Type B pancreatic cell (in vitro differentiated cells): ENCODE data around the gene ESR2. TPM values are rescaled to one million over a fixed set of nuclear protein-coding genes. Genes with fewer than 3 reads are reported as not detected.
A peak's percentile ranks its signal among the peaks of the same experiment; 100 is the strongest.

Experiments
- DNase-seq: peaks from one replicate; pipeline ENCODE4 v3.0.0; 2021; ENCODE audit warnings: mixed read lengths; ENCODE audit not compliant: unreplicated experiment; ENCODE audit errors: extremely low spot score
- H3K27ac Mint-ChIP-seq: 2 replicates; pipeline ENCODE4 v1.8.0; 2021; ENCODE audit warnings: mild to moderate bottlenecking, mixed read lengths
- H3K27me3 Mint-ChIP-seq: 2 replicates; pipeline ENCODE4 v1.8.0; 2021; ENCODE audit warnings: mixed read lengths
- H3K36me3 Mint-ChIP-seq: 2 replicates; pipeline ENCODE4 v1.8.0; 2021; ENCODE audit warnings: mixed read lengths
- H3K4me1 Mint-ChIP-seq: one replicate; pipeline ENCODE4 v1.8.0; 2021; ENCODE audit warnings: mixed read lengths; ENCODE audit not compliant: unreplicated experiment
- H3K4me3 Mint-ChIP-seq: 2 replicates; pipeline ENCODE4 v1.8.0; 2021; ENCODE audit warnings: mild to moderate bottlenecking, mixed read lengths
- H3K9me3 Mint-ChIP-seq: 2 replicates; pipeline ENCODE4 v1.8.0; 2021; ENCODE audit warnings: mixed read lengths
- CTCF ChIP-seq: fragments of 200-600 bp; sonication (generic); conservative IDR thresholded peaks from 2 replicates; pipeline ENCODE4 v1.5.0; 2021; ENCODE audit warnings: antibody characterized with exemption, mild to moderate bottlenecking
- total RNA-seq: library from RNA; stranded (reverse); gene quantifications from 2 replicates; pipeline ENCODE4 v1.2.1, GENCODE V29; 2021; ENCODE audit warnings: low replicate concordance

Gene ESR2
- total RNA-seq, 1 donor from 2014 or later = 0.53 TPM

DNA sequence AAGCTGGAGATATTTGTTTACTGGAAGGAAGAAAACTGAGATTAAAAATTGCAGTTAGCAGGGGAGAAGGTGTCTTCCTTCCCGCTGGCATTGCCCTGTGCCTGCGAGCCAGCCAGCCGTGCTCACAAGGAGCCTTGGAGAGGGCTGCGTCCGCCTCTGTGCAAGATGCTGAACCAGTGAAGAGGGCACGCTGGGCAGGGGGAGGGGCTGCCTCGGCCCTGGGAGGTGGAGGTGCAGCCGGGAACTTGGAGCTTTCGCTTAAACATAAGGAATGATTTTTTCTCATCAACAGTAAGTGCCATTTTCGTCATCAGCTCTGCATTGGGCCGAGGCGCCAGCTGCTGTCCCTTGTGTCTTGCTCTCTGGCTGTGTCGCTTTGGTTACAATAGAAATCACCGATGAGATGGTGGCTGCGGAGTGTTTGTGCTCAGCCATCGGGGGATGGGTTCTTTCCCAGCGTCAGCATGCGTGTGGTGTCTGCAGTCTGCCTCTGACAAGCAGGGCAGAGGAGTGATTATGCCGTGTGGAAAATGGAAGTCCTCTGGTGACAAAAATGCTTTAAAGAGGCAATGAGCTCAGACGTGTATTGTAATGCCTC lies 97.3 kb downstream of the ESR2 start:
- H3K4me1 Mint-ChIP-seq = peaks cover 60% of the 10 kb centered on the region
- peak overlapping the region; percentile 91 for H3K4me3 Mint-ChIP-seq
- H3K27ac Mint-ChIP-seq = peak overlapping the region; percentile 90
- no peaks in the 10 kb centered on the region for H3K27me3 Mint-ChIP-seq
- TF ChIP-seq CTCF = no peak
- peak; percentile 77 for DNase-seq
- H3K9me3 Mint-ChIP-seq = no peaks in the 10 kb centered on the region
- H3K36me3 Mint-ChIP-seq = peaks cover 6% of the 10 kb centered on the region

GRCh38 chr14:64196056-64196455 lies 98.1 kb downstream of the ESR2 start:
- Mint-ChIP-seq H3K27me3 (no peaks in the 10 kb centered on the region), H3K4me1 (peaks cover 55% of the 10 kb centered on the region), H3K36me3 (peaks cover 14% of the 10 kb centered on the region), H3K4me3 (peak overlapping the region; percentile 91), H3K9me3 (no peaks in the 10 kb centered on the region), H3K27ac (no peak overlapping the region)
- no peak for TF ChIP-seq CTCF
- no peak for DNase-seq

DNA sequence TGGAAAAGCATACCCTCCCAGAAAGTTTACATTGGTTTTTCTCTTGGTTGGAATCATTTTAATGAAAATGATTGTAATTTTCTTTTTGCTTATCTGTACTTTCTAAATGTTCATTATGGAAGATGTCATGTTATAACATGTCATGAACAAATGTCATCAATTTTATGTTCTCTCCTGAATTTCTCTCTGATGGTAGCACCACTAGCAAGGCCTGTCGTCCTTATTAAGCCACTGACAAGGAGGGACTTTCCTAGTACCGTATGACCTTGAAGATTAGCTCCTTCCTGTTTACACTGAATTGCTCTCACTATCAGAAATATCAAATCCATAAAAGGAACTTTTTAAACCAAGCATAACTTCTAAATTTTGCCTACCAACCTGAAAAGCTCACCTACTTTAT lies 99.0 kb downstream of the ESR2 start:
- TF ChIP-seq CTCF = no peak
- Mint-ChIP-seq H3K9me3 (no peaks in the 10 kb centered on the region), H3K27ac (peak overlapping the region; percentile 75), H3K36me3 (peaks cover 21% of the 10 kb centered on the region), H3K27me3 (no peaks in the 10 kb centered on the region), H3K4me3 (no peak overlapping the region), H3K4me1 (peaks cover 48% of the 10 kb centered on the region)
- DNase-seq = no peak

- peaks cover 25% of the 10 kb centered on the region for H3K36me3 Mint-ChIP-seq
- H3K4me1 Mint-ChIP-seq = peaks cover 44% of the 10 kb centered on the region
- no peak overlapping the region for H3K4me3 Mint-ChIP-seq
- no peak for DNase-seq
- H3K27ac Mint-ChIP-seq = peak overlapping the region; percentile 75
- H3K9me3 Mint-ChIP-seq = no peaks in the 10 kb centered on the region
- no peak for TF ChIP-seq CTCF
- no peaks in the 10 kb centered on the region for H3K27me3 Mint-ChIP-seq
These were observed 99.8 kb downstream of the ESR2 start for GRCh38 chr14:64194404-64194803.

DNA sequence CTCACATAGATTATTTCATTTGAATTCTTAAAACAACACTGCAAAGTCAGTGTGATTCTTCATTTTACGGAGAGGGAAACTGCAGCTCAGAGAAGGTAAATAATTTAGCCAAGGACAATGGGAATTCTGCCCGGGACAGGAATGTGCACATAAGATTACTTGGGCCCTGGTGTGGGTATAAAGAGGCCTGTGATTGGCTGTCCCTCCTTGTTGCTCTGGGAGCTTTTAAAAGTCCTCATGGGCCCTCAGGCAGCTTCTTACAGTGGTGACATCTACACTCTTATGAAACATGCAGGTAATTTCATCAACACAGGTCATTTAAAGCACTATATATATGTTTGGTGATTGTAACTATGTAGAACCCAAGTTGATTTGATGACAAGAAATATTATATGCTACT lies 100.3 kb downstream of the ESR2 start:
- TF ChIP-seq CTCF = no peak
- no peaks in the 10 kb centered on the region for H3K27me3 Mint-ChIP-seq
- no peaks in the 10 kb centered on the region for H3K9me3 Mint-ChIP-seq
- H3K27ac Mint-ChIP-seq = peak overlapping the region; percentile 75
- H3K36me3 Mint-ChIP-seq = peaks cover 25% of the 10 kb centered on the region
- no peak for DNase-seq
- H3K4me3 Mint-ChIP-seq = no peak overlapping the region
- H3K4me1 Mint-ChIP-seq = peaks cover 39% of the 10 kb centered on the region

- Mint-ChIP-seq H3K4me1 (peaks cover 24% of the 10 kb centered on the region), H3K27ac (no peak overlapping the region), H3K36me3 (peaks cover 33% of the 10 kb centered on the region), H3K9me3 (no peaks in the 10 kb centered on the region), H3K4me3 (no peak overlapping the region), H3K27me3 (no peaks in the 10 kb centered on the region)
- DNase-seq = no peak
- TF ChIP-seq CTCF = no peak
These were observed 102.4 kb downstream of the ESR2 start for GRCh38 chr14:64191756-64192155.
